H1 (cell line): ENCODE data around the gene GCM1. TPM values are rescaled to one million over a fixed set of nuclear protein-coding genes. Genes with fewer than 3 reads are reported as not detected.

ENCODE experiments used
- CTCF ChIA-PET: fragments of 300-600 bp; sonication (Branson Sonifier 250); formaldehyde crosslinking; loops from one replicate; lab custom pipeline; 2021; ENCODE audit not compliant: partially characterized antibody; lab: Charles Lee
- POLR2A ChIA-PET: fragments of 300-600 bp; sonication (Branson Sonifier 250); formaldehyde crosslinking; loops from one replicate; lab custom pipeline; 2021; ENCODE audit warnings: inconsistent platforms; ENCODE audit not compliant: partially characterized antibody; lab: Charles Lee
- DNase-seq, 2 experiments: peaks; one replicate each; pipeline versions ENCODE4 v3.0.0 to v3.0.0-alpha.2; 2010 to 2022; ENCODE audit warnings: low spot score in 2 of 2, low read depth in 1 of 2, mixed read lengths in 1 of 2
- FAIRE-seq: peaks from 2 replicates; lab custom pipeline; 2011; peaks lifted over from hg19 to GRCh38; lab: Jason Lieb, UNC
- H2AFZ ChIP-seq: 2 replicates; pipeline ENCODE4 v1.8.1; 2012; ENCODE audit warnings: low read length, inconsistent platforms
- H2AK5ac ChIP-seq: 2 replicates; pipeline ENCODE4 v1.6.1; 2013; ENCODE audit warnings: low read depth, low read length
- H2BK120ac ChIP-seq: replicated peaks from 2 replicates; pipeline ENCODE3; 2013; ENCODE audit warnings: low read depth, low read length, inconsistent platforms
- H2BK12ac ChIP-seq: 2 replicates; pipeline ENCODE4 v1.6.1; 2013; ENCODE audit warnings: low read depth, low read length
- H2BK15ac ChIP-seq: 2 replicates; pipeline ENCODE4 v1.6.1; 2013; ENCODE audit warnings: low read length
- H2BK20ac ChIP-seq: 2 replicates; pipeline ENCODE4 v1.6.1; 2013; ENCODE audit warnings: low read length
- H2BK5ac ChIP-seq: 2 replicates; pipeline ENCODE4 v1.6.1; 2013; ENCODE audit warnings: low read depth, low read length
- H3K14ac ChIP-seq: 2 replicates; pipeline ENCODE4 v1.6.1; 2013; ENCODE audit warnings: inconsistent platforms; ENCODE audit not compliant: insufficient read length
- H3K18ac ChIP-seq: 2 replicates; pipeline ENCODE4 v1.6.1; 2013; ENCODE audit warnings: low read length; ENCODE audit errors: extremely low read depth
- H3K23ac ChIP-seq: 2 replicates; pipeline ENCODE4 v1.6.1; 2013; ENCODE audit warnings: inconsistent platforms; ENCODE audit not compliant: insufficient read length
- H3K23me2 ChIP-seq: 2 replicates; pipeline ENCODE4 v1.6.1; 2013; ENCODE audit warnings: low read depth, low read length
- H3K27ac ChIP-seq: 2 replicates; pipeline ENCODE4 v1.6.1; 2011; ENCODE audit warnings: low read depth, low read length, inconsistent platforms
- H3K27me3 ChIP-seq, 4 experiments: replicated peaks in 1 of 4; 1 replicate in 1 of 4; 2 replicates in 3 of 4; pipeline versions ENCODE4 v1.6.1 to v1.8.1; 2011 to 2013; ENCODE audit warnings: low read length in 3 of 4, mild to moderate bottlenecking in 3 of 4, inconsistent platforms in 2 of 4, mixed read lengths in 2 of 4, moderate library complexity in 1 of 4; ENCODE audit not compliant: control insufficient read depth in 3 of 4, insufficient read depth in 3 of 4; ENCODE audit errors: extremely low read depth in 1 of 4
- H3K36me3 ChIP-seq, 4 experiments: 2 replicates each; pipeline versions ENCODE4 v1.6.1 to v1.8.1; 2011 to 2013; ENCODE audit warnings: mild to moderate bottlenecking in 4 of 4, low read length in 3 of 4, moderate library complexity in 2 of 4, control low read depth in 1 of 4, inconsistent platforms in 1 of 4; ENCODE audit not compliant: insufficient read depth in 4 of 4, control insufficient read depth in 2 of 4
- H3K4ac ChIP-seq: replicated peaks from 2 replicates; pipeline ENCODE3; 2013; ENCODE audit warnings: low read length, low read depth, mixed read lengths, inconsistent platforms; ENCODE audit not compliant: insufficient read length
- H3K4me1 ChIP-seq, 4 experiments: replicated peaks in 1 of 4; 1 replicate in 1 of 4; 2 replicates in 3 of 4; pipeline versions ENCODE4 v1.6.1 to v1.8.1; 2011 to 2013; ENCODE audit warnings: low read length in 3 of 4, inconsistent platforms in 2 of 4, mixed read lengths in 1 of 4; ENCODE audit not compliant: insufficient read depth in 4 of 4, control insufficient read depth in 3 of 4
- H3K4me2 ChIP-seq, 2 experiments: 2 replicates each; pipeline versions ENCODE4 v1.6.1 to v1.8.1; 2011 to 2013; ENCODE audit warnings: low read depth in 2 of 2, low read length in 2 of 2, control low read depth in 1 of 2, inconsistent platforms in 1 of 2, mild to moderate bottlenecking in 1 of 2; ENCODE audit not compliant: insufficient read depth in 1 of 2
- H3K4me3 ChIP-seq, 4 experiments: fragments of 200-600, 300-600 bp in 1 of 4; sonication (generic), shearing (Covaris generic), sonication (Bioruptor Twin) in 1 of 4; 2 replicates each; pipeline versions ENCODE4 v1.5.1 to v1.8.1; 2011 to 2016; ENCODE audit warnings: low read length in 4 of 4, low read depth in 3 of 4, control low read depth in 2 of 4, inconsistent platforms in 2 of 4, mild to moderate bottlenecking in 2 of 4, mixed read lengths in 1 of 4, moderate library complexity in 1 of 4; ENCODE audit not compliant: insufficient read depth in 2 of 4; ENCODE audit errors: extremely low read depth in 1 of 4
- H3K56ac ChIP-seq: replicated peaks from 2 replicates; pipeline ENCODE3; 2013; ENCODE audit warnings: low read depth, mild to moderate bottlenecking, mixed read lengths, low read length, inconsistent platforms; ENCODE audit not compliant: insufficient read length
- H3K79me1 ChIP-seq: 2 replicates; pipeline ENCODE4 v1.6.1; 2013; ENCODE audit warnings: low read depth, low read length, control low read depth
- H3K79me2 ChIP-seq, 2 experiments: 2 replicates each; pipeline versions ENCODE4 v1.6.1 to v1.8.1; 2012 to 2013; ENCODE audit warnings: low read length in 2 of 2, mild to moderate bottlenecking in 2 of 2, inconsistent platforms in 1 of 2; ENCODE audit not compliant: insufficient read depth in 2 of 2, control insufficient read depth in 1 of 2
- H3K9ac ChIP-seq, 4 experiments: replicated peaks in 1 of 4; 1 replicate in 1 of 4; 2 replicates in 3 of 4; pipeline versions ENCODE4 v1.6.1 to v1.8.1; 2011 to 2013; ENCODE audit warnings: low read depth in 3 of 4, low read length in 3 of 4, control low read depth in 2 of 4, mild to moderate bottlenecking in 2 of 4, moderate library complexity in 2 of 4, inconsistent platforms in 1 of 4; ENCODE audit errors: extremely low read depth in 1 of 4
- H3K9me3 ChIP-seq, 2 experiments: 2 replicates each; pipeline versions ENCODE4 v1.6.1 to v1.8.1; 2012 to 2013; ENCODE audit warnings: mild to moderate bottlenecking in 2 of 2, moderate library complexity in 2 of 2, control low read depth in 1 of 2, inconsistent platforms in 1 of 2, low read depth in 1 of 2, low read length in 1 of 2, mixed read lengths in 1 of 2; ENCODE audit not compliant: insufficient read depth in 2 of 2
- H4K20me1 ChIP-seq, 2 experiments: replicated peaks in 1 of 2; 2 replicates each; pipeline versions ENCODE3 to v1.8.1; 2011 to 2013; ENCODE audit warnings: inconsistent platforms in 2 of 2, low read length in 2 of 2, mild to moderate bottlenecking in 1 of 2; ENCODE audit not compliant: insufficient read depth in 2 of 2, control insufficient read depth in 1 of 2
- H4K5ac ChIP-seq: 2 replicates; pipeline ENCODE4 v1.6.1; 2013; ENCODE audit warnings: low read length, low read depth, mixed read lengths, inconsistent platforms; ENCODE audit not compliant: insufficient read length
- H4K8ac ChIP-seq: 2 replicates; pipeline ENCODE4 v1.8.0; 2013; ENCODE audit warnings: mild to moderate bottlenecking, moderate library complexity, low read length, inconsistent platforms; ENCODE audit not compliant: insufficient read depth; ENCODE audit errors: extremely low read depth
- H4K91ac ChIP-seq: replicated peaks from 2 replicates; pipeline ENCODE3; 2013; ENCODE audit warnings: low read length, mixed read lengths, inconsistent platforms; ENCODE audit not compliant: insufficient read length
- ATF3 ChIP-seq: IDR thresholded peaks from 2 replicates; pipeline ENCODE4 v1.6.1; 2011; ENCODE audit warnings: low read depth, mild to moderate bottlenecking, low read length; ENCODE audit not compliant: insufficient read depth
- BACH1 ChIP-seq: IDR thresholded peaks from 2 replicates; pipeline ENCODE4 v1.6.1; 2012; ENCODE audit warnings: low read length, improper control_type of control experiment
- CBX8 ChIP-seq: fragments of 300-800, 300-1000 bp; sonication (generic); IDR thresholded peaks from 2 replicates; pipeline ENCODE4 v1.7.1; 2016; ENCODE audit warnings: low read depth, low read length, borderline replicate concordance
- CREB1 ChIP-seq: IDR thresholded peaks from 2 replicates; pipeline ENCODE4 v1.6.1; 2012; ENCODE audit warnings: inconsistent platforms
- EGR1 ChIP-seq: IDR thresholded peaks from 2 replicates; pipeline ENCODE4 v1.6.1; 2011; ENCODE audit warnings: low read depth, low read length, borderline replicate concordance
- EZH2 ChIP-seq: fragments of 200-600 bp; sonication (generic); IDR thresholded peaks from 2 replicates; pipeline ENCODE4 v1.7.1; 2012; ENCODE audit warnings: low read depth, mild to moderate bottlenecking, moderate library complexity, low read length, inconsistent platforms; ENCODE audit not compliant: severe bottlenecking
- GTF2F1 ChIP-seq: IDR thresholded peaks from 2 replicates; pipeline ENCODE4 v1.6.1; 2012; ENCODE audit warnings: low read depth, low read length, improper control_type of control experiment, borderline replicate concordance
- HDAC6 ChIP-seq: IDR thresholded peaks from one replicate; pipeline ENCODE4 v1.7.1; 2012; ENCODE audit warnings: low read depth, mild to moderate bottlenecking, inconsistent platforms, low read length, moderate library complexity
- JUND ChIP-seq: IDR thresholded peaks from 2 replicates; pipeline ENCODE4 v1.6.1; 2011; ENCODE audit warnings: mild to moderate bottlenecking, improper control_type of control experiment, low read length
- NRF1 ChIP-seq: IDR thresholded peaks from 2 replicates; pipeline ENCODE4 v1.6.1; 2011; ENCODE audit warnings: mild to moderate bottlenecking, low read depth, low read length, improper control_type of control experiment
- RFX5 ChIP-seq: IDR thresholded peaks from 2 replicates; pipeline ENCODE4 v1.6.1; 2011; ENCODE audit warnings: low read depth, low read length, improper control_type of control experiment, borderline replicate concordance
- SIN3A ChIP-seq, 2 experiments: IDR thresholded peaks in 1 of 2; conservative IDR thresholded peaks in 1 of 2; 2 replicates each; pipeline ENCODE4 v1.6.1; 2011 to 2012; ENCODE audit warnings: low read length in 2 of 2, improper control_type of control experiment in 1 of 2, low read depth in 1 of 2, mild to moderate bottlenecking in 1 of 2
- SIRT6 ChIP-seq: IDR thresholded peaks from one replicate; pipeline ENCODE4 v1.7.1; 2012; ENCODE audit warnings: low read length, inconsistent platforms
- SP2 ChIP-seq: IDR thresholded peaks from 2 replicates; pipeline ENCODE4 v1.6.1; 2012; ENCODE audit warnings: mild to moderate bottlenecking, low read length, inconsistent platforms
- TCF12 ChIP-seq: IDR thresholded peaks from 2 replicates; pipeline ENCODE4 v1.6.1; 2011; ENCODE audit warnings: low read depth, mild to moderate bottlenecking, low read length
- WGBS, 2 experiments: shearing (Covaris generic) in 1 of 2; methylation state at CpG; one replicate each; pipeline versions ENCODE4 v1.1.6 to v1.1.7; 2013 to 2015; ENCODE audit warnings: low lambda C conversion rate in 2 of 2, mixed read lengths in 2 of 2, inconsistent platforms in 1 of 2, low coverage in 1 of 2, missing lambda C conversion rate in 1 of 2; ENCODE audit not compliant: insufficient replicate concordance in 2 of 2, insufficient coverage in 1 of 2, insufficient read length in 1 of 2; ENCODE audit errors: extremely low coverage in 1 of 2, missing lambda C conversion rate in 1 of 2; 5-methylcytosine and 5-hydroxymethylcytosine counted together
- polyA plus RNA-seq, 7 experiments: library from polyadenylated mRNA; depleted of rRNA in 3 of 7; stranded (reverse) in 5 of 7; unstranded in 2 of 7; fragments of >200 nt in 5 of 7; fragments of 200-250 nt in 2 of 7; gene quantifications; 1 replicate in 5 of 7; 2 replicates in 1 of 7; 4 replicates in 1 of 7; pipeline versions ENCODE4 v1.2.1 to v1.2.3, GENCODE V29; 2011 to 2013; ENCODE audit warnings: missing spikeins in 2 of 7, mixed read lengths in 2 of 7
- total RNA-seq: library from RNA; stranded (reverse); fragmentation: NEBNext Ultra II Directional; extraction: Animal tissue kit (Norgen Biotek cat#: 25700); gene quantifications from 2 replicates; pipeline ENCODE4 v1.2.1, GENCODE V29; 2021

Gene GCM1
- total and polyA plus RNA-seq, 2 of the 8 experiments (the other 6 are each of a cell fraction or from before 2014, with no cell fraction given), result not detected

- Histone ChIP-seq H3K27ac (no peak overlapping the region), H3K4me2 (no peak overlapping the region), H4K8ac (no peak overlapping the region), H3K14ac (no peak overlapping the region), H3K79me1 (no peaks in the 10 kb centered on the region), H2AK5ac (no peak overlapping the region), H2BK20ac (no peak overlapping the region), H3K4me3 (no peak overlapping the region), H4K5ac (no peak overlapping the region), H2BK12ac (no peak overlapping the region), H2AFZ (no peak overlapping the region), H2BK15ac (no peak overlapping the region), H4K20me1 (no peaks in the 10 kb centered on the region), H3K56ac (no peak overlapping the region), H3K4ac (no peak overlapping the region), H3K9ac (no peak overlapping the region), H3K18ac (no peak overlapping the region), H3K9me3 (0 out of 4 replicates have a peak, but pooled peaks cover 0 to 3% of the 10 kb centered on the region in 2 experiments), H2BK120ac (no peak overlapping the region), H3K23ac (no peak overlapping the region), H3K79me2 (no peaks in the 10 kb centered on the region), H3K23me2 (no peaks in the 10 kb centered on the region), H2BK5ac (no peak overlapping the region), H4K91ac (no peak overlapping the region), H3K36me3 (no peaks in the 10 kb centered on the region), H3K4me1 (peaks cover 0 to 3% (median 1%) of the 10 kb centered on the region in 4 experiments; a peak in 3 of 7 replicates), H3K27me3 (no peaks in the 10 kb centered on the region)
- CTCF ChIA-PET, result interaction anchor here (0.6 to 3.7 kb wide), 4 partner anchors 16 to 304 kb away, joined by 3 to 21 read pairs (median 5); no protein-coding TSS in a partner anchor
- POLR2A ChIA-PET, result interaction anchor here (0.7 kb wide), 1 partner anchor 318 kb away, joined by 3 read pairs; no protein-coding TSS in a partner anchor
- 94% methylated on average over 2 of the region's 2 CpGs; no CpG with 5 or more reads in 1 of the 2 experiments for WGBS, 2 experiments
- no peak for DNase-seq
- FAIRE-seq, result no peak
- TF ChIP-seq SP2, result no peak
- no peak for TF ChIP-seq BACH1
- no peak for TF ChIP-seq NRF1
- TF ChIP-seq RFX5, result no peak
- TF ChIP-seq EZH2, result no peak
- TF ChIP-seq JUND, result no peak
- no peak for TF ChIP-seq TCF12
- no peak for TF ChIP-seq ATF3
- TF ChIP-seq SIRT6, result no peak
- TF ChIP-seq EGR1, result no peak
- TF ChIP-seq CREB1, result no peak
- TF ChIP-seq CBX8, result no peak
- TF ChIP-seq HDAC6, result no peak
- TF ChIP-seq SIN3A (conservative IDR thresholded peaks at IDR 0.05 in 1 of 2, IDR thresholded peaks at IDR 0.05 in 1 of 2; ENCODE audit: low read depth in 1 of 2, low read length in 2 of 2), result no peak
- no peak for TF ChIP-seq GTF2F1
These were observed 40.2 kb upstream of the GCM1 start for GRCh38 chr6:53188833-53189232.
